Naive thymus-derived CD8-positive, alpha-beta T cell (primary cell): ENCODE measurements around the gene HOXA4. TPM values are rescaled to one million over a fixed set of nuclear protein-coding genes. Genes with fewer than 3 reads are reported as not detected.

Experiments used
- ATAC-seq, 2 donors: fragments of 150-1000 bp; cut with Tn5 transposase in 1 of 2; sonication (Bioruptor Pico), chemical (Tn5 transposase) in 1 of 2; 1 replicate in 1 of 2; 2 replicates in 1 of 2; pipeline ENCODE4 v1.10.0; 2021; ENCODE audit warnings: mild to moderate bottlenecking in 2 of 2, moderate library complexity in 2 of 2
- POLR2A ChIA-PET: fragments of 350-600 bp; sonication (Branson Sonifier 250); formaldehyde crosslinking; loops from one replicate; lab custom pipeline; 2021; ENCODE audit warnings: antibody characterized with exemption; lab: Charles Lee
- DNase-seq, 10 donors: peaks; one replicate each; pipeline versions ENCODE4 v3.0.0 to v3.0.0-alpha.2; 2020 to 2022
- H3K27ac Mint-ChIP-seq, 10 donors: one replicate each; pipeline ENCODE4 v1.8.0; 2020 to 2022; ENCODE audit warnings: mild to moderate bottlenecking in 10 of 10, mixed read lengths in 10 of 10, moderate library complexity in 4 of 10, inconsistent platforms in 1 of 10
- H3K27me3 Mint-ChIP-seq, 5 donors: one replicate each; pipeline ENCODE4 v1.8.0; 2021 to 2022; ENCODE audit warnings: mixed read lengths in 5 of 5
- H3K36me3 Mint-ChIP-seq, 3 donors: one replicate each; pipeline ENCODE4 v1.8.0; 2020 to 2022; ENCODE audit warnings: mixed read lengths in 3 of 3, mild to moderate bottlenecking in 2 of 3, inconsistent platforms in 1 of 3
- H3K4me1 Mint-ChIP-seq, 4 donors: one replicate each; pipeline ENCODE4 v1.8.0; 2021 to 2022; ENCODE audit warnings: mixed read lengths in 4 of 4
- H3K4me3 Mint-ChIP-seq, 10 donors: one replicate each; pipeline ENCODE4 v1.8.0; 2020 to 2022; ENCODE audit warnings: mild to moderate bottlenecking in 10 of 10, mixed read lengths in 10 of 10, moderate library complexity in 6 of 10, inconsistent platforms in 1 of 10
- H3K9me3 Mint-ChIP-seq, 9 donors: one replicate each; pipeline ENCODE4 v1.8.0; 2020 to 2022; ENCODE audit warnings: mixed read lengths in 9 of 9, mild to moderate bottlenecking in 3 of 9, inconsistent platforms in 1 of 9, moderate library complexity in 1 of 9
- polyA plus RNA-seq, 3 donors: library from polyadenylated mRNA; unstranded; fragments of 300-500 nt; fragmentation: Illumina TruSeq; gene quantifications; one replicate each; pipeline ENCODE4 v1.2.3, GENCODE V29; 2021
- total RNA-seq, 8 experiments: library from RNA in 2 of 8; stranded (reverse) in 2 of 8; gene quantifications; one replicate each; pipeline ENCODE4 v1.2.3 and lab custom pipeline; 2021 to 2026

Gene HOXA4
- total and polyA plus RNA-seq, 5 experiments from 2014 or later, result 0.22 to 0.38 (median 0.31) TPM; not detected in 2

DNA sequence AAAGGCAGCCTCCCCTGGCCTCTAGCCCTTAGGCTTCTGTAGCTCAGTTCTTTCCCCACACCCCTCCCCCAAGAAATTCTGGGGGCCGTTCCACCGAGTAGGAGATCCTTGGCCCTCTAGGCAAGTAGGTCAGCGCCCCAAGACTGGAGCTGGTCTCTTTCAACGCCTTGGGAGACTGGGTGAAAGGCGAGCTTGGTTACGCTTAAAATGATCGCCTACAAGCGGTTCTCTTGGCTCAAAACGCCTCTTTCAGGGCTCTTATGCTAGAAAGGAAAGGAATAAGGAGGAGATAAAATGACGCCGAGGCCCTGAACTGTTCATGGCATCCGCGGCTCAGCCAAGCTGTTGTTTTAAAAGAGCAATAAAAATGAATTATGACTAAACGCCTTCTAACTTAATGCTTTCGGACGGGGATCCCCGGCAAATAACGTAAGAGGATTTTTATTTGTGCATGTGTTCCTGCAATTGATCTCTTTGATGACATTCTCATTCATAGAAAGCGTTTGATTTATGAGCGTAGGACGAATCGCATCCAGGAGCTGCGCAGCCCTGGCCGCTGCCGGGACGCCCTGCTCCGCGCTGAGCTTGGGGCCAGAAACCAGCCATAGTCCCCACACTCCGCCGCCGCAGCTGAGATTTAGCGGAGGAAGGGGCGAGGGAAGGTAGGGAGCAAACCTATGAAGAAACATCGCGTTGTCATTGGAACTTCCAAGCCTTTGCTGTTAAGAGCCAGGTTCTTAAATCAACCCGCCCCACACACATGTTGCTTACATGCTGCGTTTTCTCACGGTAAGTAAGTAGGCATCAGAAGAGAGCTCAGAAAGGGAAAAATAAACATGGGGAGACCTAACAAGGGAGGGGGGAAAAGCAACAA, 31.7 kb downstream of the HOXA4 start:
- Mint-ChIP-seq H3K27ac (peak overlapping the region in 1 of 10 donors; percentile 29), H3K27me3 (peaks cover 54 to 90% (median 66%) of the 10 kb centered on the region in 5 donors), H3K4me1 (peaks cover 23 to 67% (median 49%) of the 10 kb centered on the region in 4 donors), H3K36me3 (peaks cover 15 to 22% (median 20%) of the 10 kb centered on the region in 3 donors), H3K9me3 (peaks cover 0 to 4% (median 0%) of the 10 kb centered on the region in 9 donors), H3K4me3 (peak overlapping the region in 9 of 10 donors; percentile 7 to 58 (median 32))
- no peak for DNase-seq
- ATAC-seq, result no peak
- POLR2A ChIA-PET, result interaction anchor here (0.6 kb wide), 1 partner anchor 916 kb away, joined by 3 read pairs; no protein-coding TSS in a partner anchor

GRCh38 chr7:27097686-27098577, 32.6 kb downstream of the HOXA4 start:
- H3K27ac Mint-ChIP-seq, result peak overlapping the region in 2 of 10 donors; percentile 29 to 50
- POLR2A ChIA-PET, result no interaction called here

DNA sequence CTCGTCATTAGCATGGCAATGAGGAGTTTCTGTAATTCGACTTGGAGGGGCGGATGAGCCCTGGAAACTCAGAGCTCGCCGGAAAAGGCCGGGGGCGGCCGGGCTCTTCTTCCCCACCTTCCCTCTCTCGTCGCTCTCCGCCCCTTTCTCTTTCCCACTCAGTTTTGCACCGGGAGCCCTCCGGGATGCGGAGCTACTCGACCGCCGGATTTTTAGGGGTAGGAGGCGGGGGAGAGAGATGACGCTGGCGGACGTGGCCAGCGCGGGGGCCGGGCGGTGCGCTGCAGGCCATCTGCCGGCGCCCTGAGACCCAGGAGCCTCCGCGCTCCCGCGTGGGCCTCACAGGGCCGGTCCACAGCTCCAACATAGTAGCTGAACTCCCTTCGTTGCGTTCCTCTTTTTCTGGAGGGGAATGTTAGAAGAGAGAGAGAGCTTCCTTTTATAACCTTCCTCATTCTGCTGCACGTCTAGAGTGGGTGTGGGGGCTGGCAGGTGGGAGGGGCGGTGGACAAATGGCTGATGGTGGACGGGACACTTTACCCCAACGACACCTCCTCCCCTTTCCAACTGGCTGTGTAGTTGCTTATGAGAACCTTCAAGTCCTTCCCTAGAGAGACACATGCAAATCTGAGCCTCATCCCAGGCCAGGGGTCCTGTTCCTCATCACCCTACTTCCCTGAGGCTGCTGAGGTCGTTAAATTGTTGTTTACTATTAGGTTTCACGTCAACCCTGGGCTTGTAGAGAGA, 33.6 kb downstream of the HOXA4 start:
- H3K4me3 Mint-ChIP-seq, result peak overlapping the region; percentile 79 to 94 (median 92)
- H3K36me3 Mint-ChIP-seq, result peaks cover 15 to 20% (median 17%) of the 10 kb centered on the region in 3 donors
- peaks cover 19 to 57% (median 36%) of the 10 kb centered on the region in 4 donors for H3K4me1 Mint-ChIP-seq
- H3K27me3 Mint-ChIP-seq, result peaks cover 58 to 90% (median 66%) of the 10 kb centered on the region in 5 donors
- peak overlapping the region in 7 of 10 donors; percentile 26 to 87 (median 71) for H3K27ac Mint-ChIP-seq
- no peak for DNase-seq
- POLR2A ChIA-PET, result interaction anchor here (0.7 to 1.4 kb wide), 2 partner anchors 32 to 33 kb away, joined by 3 read pairs; partner anchors contain the start of gene HOXA4
- no peak for ATAC-seq
- peaks cover 0 to 3% (median 0%) of the 10 kb centered on the region in 9 donors for H3K9me3 Mint-ChIP-seq

More at GRCh38 chr7:27097686-27098577, 32.6 kb downstream of the HOXA4 start:
- Mint-ChIP-seq H3K27me3 (peaks cover 57 to 90% (median 66%) of the 10 kb centered on the region in 5 donors), H3K9me3 (peaks cover 0 to 3% (median 0%) of the 10 kb centered on the region in 9 donors), H3K36me3 (peaks cover 15 to 20% (median 20%) of the 10 kb centered on the region in 3 donors), H3K4me3 (peak overlapping the region; percentile 79 to 94 (median 92)), H3K4me1 (peaks cover 21 to 60% (median 43%) of the 10 kb centered on the region in 4 donors)
- ATAC-seq, result no peak
- no peak for DNase-seq

- POLR2A ChIA-PET, result interaction anchor here (0.7 to 1.4 kb wide), 2 partner anchors 33 to 34 kb away, joined by 3 read pairs; partner anchors contain the start of gene HOXA4
- Mint-ChIP-seq H3K27me3 (peaks cover 58 to 90% (median 65%) of the 10 kb centered on the region in 5 donors), H3K27ac (peak within 1 kb of the TSS in 9 of 10 donors; percentile 25 to 87 (median 72)), H3K36me3 (peaks cover 9 to 20% (median 10%) of the 10 kb centered on the region in 3 donors), H3K4me1 (peaks cover 19 to 56% (median 33%) of the 10 kb centered on the region in 4 donors), H3K4me3 (peak within 1 kb of the TSS; percentile 79 to 94 (median 92)), H3K9me3 (peaks cover 0 to 3% (median 0%) of the 10 kb centered on the region in 9 donors)
- ATAC-seq (peak; percentile 89 to 90), DNase-seq (peak; percentile 58 to 84 (median 66))
Measured at GRCh38 chr7:27095897-27096767, 34.4 kb downstream of the HOXA4 start, which contains the start of gene HOXA1. Gene HOXA1, minus strand, starts transcription at chr7:27096000. Its CDS starts 88 bp downstream, at chr7:27095912.

DNA sequence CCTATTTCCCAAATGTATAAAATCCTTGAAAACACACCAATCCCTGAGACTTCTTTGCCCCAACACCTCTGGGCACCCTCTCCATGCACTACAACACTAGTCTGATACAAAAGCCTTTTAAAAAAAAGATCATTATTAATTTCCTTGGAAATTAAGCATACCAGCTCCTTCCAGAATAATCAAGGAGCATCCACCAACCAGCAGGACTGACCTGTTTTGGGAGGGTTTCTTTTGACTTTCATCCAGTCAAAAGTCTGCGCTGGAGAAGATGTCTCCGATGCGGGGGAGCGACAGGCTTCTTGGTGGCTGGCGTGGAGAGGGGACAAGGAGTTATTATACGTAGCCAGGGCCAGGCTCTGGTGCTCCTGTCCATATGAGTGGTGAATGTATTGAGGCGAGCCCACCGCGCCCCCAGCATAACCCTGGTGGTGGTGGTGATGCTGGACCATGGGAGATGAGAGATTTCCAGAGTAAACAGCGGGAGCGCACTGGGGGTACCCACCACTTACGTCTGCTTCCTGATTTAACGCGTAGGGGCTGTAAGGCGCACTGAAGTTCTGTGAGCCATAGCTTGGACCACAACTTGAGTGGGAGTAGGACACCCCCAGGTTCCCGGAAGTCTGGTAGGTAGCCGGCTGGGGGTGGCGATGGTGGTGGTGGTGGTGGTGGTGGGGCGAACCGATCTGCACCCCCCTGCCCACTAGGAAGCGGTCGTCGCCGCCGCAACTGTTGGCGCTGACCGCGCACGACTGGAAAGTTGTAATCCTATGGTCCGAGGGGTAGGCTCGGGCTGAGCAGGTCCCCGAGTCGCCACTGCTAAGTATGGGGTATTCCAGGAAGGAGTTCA, 35.3 kb downstream of the HOXA4 start:
- peaks cover 57 to 90% (median 68%) of the 10 kb centered on the region in 5 donors for H3K27me3 Mint-ChIP-seq
- DNase-seq (peak in 1 of 10 donors; percentile 5), ATAC-seq (peak in 1 of 2 donors; percentile 24)
- H3K36me3 Mint-ChIP-seq, result peaks cover 4 to 16% (median 13%) of the 10 kb centered on the region in 3 donors
- peak overlapping the region; percentile 79 to 94 (median 92) for H3K4me3 Mint-ChIP-seq
- POLR2A ChIA-PET, result interaction anchor here (1.4 kb wide), 1 partner anchor 35 kb away, joined by 3 read pairs; the partner anchor contains the start of gene HOXA4
- H3K4me1 Mint-ChIP-seq, result peaks cover 19 to 56% (median 33%) of the 10 kb centered on the region in 4 donors
- peaks cover 0 to 3% (median 0%) of the 10 kb centered on the region in 9 donors for H3K9me3 Mint-ChIP-seq
- peak overlapping the region in 8 of 10 donors; percentile 57 to 84 (median 73) for H3K27ac Mint-ChIP-seq

DNA sequence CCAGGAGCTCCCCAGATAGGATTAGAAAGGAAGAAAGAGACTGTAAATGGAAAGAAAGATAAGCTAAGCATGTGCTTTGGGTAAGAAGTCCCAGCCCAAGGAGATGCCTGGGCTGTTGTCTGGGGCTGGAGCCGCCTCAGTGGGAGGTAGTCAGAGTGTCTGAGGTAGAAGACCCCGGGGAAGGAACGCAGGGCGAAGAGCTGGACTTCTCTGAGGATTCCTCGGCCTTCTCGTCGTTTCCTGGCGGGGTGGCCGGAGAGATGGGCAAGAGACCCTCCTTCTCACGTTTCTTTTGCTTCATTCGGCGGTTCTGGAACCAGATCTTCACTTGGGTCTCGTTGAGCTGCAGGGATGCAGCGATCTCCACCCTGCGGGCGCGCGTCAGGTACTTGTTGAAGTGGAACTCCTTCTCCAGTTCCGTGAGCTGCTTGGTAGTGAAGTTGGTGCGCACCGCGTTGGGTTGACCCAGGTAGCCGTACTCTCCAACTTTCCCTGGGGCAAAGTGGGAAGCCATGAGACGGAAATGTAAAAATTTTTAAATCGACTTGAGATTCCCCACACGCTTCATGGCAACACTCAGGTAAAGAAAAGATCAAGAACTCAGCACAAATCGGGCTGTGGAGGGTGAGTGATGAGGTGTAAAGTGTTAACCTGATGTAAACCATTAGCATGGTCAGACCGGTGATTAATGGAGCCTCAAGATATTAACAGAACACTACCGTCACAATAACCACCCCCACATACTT, 36.1 kb downstream of the HOXA4 start:
- Mint-ChIP-seq H3K9me3 (peaks cover 0 to 3% (median 0%) of the 10 kb centered on the region in 9 donors), H3K27me3 (peaks cover 61 to 90% (median 69%) of the 10 kb centered on the region in 5 donors), H3K36me3 (peaks cover 0 to 12% (median 9%) of the 10 kb centered on the region in 3 donors), H3K4me3 (peak overlapping the region; percentile 2 to 94 (median 92)), H3K27ac (peak overlapping the region in 3 of 10 donors; percentile 13 to 72 (median 43)), H3K4me1 (peaks cover 17 to 54% (median 33%) of the 10 kb centered on the region in 4 donors)
- DNase-seq (no peak), ATAC-seq (no peak)
- POLR2A ChIA-PET, result no interaction called here

GRCh38 chr7:27093184-27093895, 37.2 kb downstream of the HOXA4 start:
- no peak for DNase-seq
- Mint-ChIP-seq H3K9me3 (peaks cover 0 to 8% (median 0%) of the 10 kb centered on the region in 9 donors), H3K27me3 (peaks cover 62 to 90% (median 69%) of the 10 kb centered on the region in 5 donors), H3K36me3 (peaks cover 0 to 8% (median 5%) of the 10 kb centered on the region in 3 donors), H3K4me3 (peak overlapping the region in 1 of 10 donors; percentile 42), H3K27ac (no peak overlapping the region), H3K4me1 (peaks cover 14 to 43% (median 30%) of the 10 kb centered on the region in 4 donors)
- no peak for ATAC-seq
- POLR2A ChIA-PET, result no interaction called here

DNA sequence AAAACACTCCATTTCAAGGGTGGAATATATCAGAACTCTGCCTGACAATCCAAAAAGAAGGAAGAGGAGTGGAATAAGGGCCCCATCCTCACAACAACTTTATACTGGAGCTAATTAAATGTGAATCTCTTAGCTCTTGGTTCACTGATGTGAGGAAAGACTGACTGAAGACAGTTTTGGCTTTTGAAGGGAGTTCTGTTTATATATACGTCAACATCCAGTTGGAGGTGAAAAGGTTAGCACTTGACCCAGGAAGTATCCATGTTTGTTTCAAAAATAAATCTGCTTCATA, 37.8 kb downstream of the HOXA4 start:
- Mint-ChIP-seq H3K36me3 (peaks cover 0 to 8% (median 5%) of the 10 kb centered on the region in 3 donors), H3K4me1 (peaks cover 13 to 41% (median 29%) of the 10 kb centered on the region in 4 donors), H3K27me3 (peaks cover 60 to 87% (median 69%) of the 10 kb centered on the region in 5 donors), H3K4me3 (no peak overlapping the region), H3K9me3 (peaks cover 0 to 8% (median 0%) of the 10 kb centered on the region in 9 donors), H3K27ac (no peak overlapping the region)
- DNase-seq, result no peak
- POLR2A ChIA-PET, result no interaction called here
- ATAC-seq, result no peak
